K562 (cell line): Measurements from ENCODE around the gene IBA57. TPM values are rescaled to one million over a fixed set of nuclear protein-coding genes. Genes with fewer than 3 reads are reported as not detected.

ENCODE experiments used
- ATAC-seq: fragments of 200-7000 bp; cut with Tn5 transposase; 3 replicates; pipeline ENCODE4 v1.9.1; 2020; ENCODE audit warnings: moderate library complexity
- BruUV-seq: library from RNA; stranded (reverse); fragments of 400-500 nt; replicated peaks from 2 replicates; lab custom pipeline; 2021; lab: Mats Ljungman, UMichigan
- CTCF ChIA-PET: fragments of 300-600 bp; formaldehyde crosslinking; extraction: SDS; loops from one replicate; lab custom pipeline; 2021; ENCODE audit warnings: low intra/inter-chr PET ratio; lab: Yijun Ruan, JAX
- POLR2A ChIA-PET: fragments of 300-600, 350-650 bp; sonication (Branson Sonifier 250); formaldehyde crosslinking; extraction: SDS; loops from one replicate; lab custom pipeline; 2021; ENCODE audit warnings: antibody characterized with exemption, inconsistent platforms; lab: Yijun Ruan, JAX
- DNase-seq, 4 experiments: peaks; one replicate each; pipeline versions ENCODE4 v3.0.0 to v3.0.0-alpha.2; 2011 to 2018; ENCODE audit warnings: low spot score in 3 of 4, mixed read lengths in 3 of 4; ENCODE audit errors: extremely low read depth in 1 of 4
- FAIRE-seq: peaks from 2 replicates; lab custom pipeline; 2011; peaks lifted over from hg19 to GRCh38; lab: Jason Lieb, UNC
- H2AFZ ChIP-seq: 2 replicates; pipeline ENCODE4 v1.6.0; 2011; ENCODE audit warnings: low read depth, low read length, control low read depth, inconsistent platforms
- H3K27ac ChIP-seq: fragments of 200-600 bp; 3 replicates; pipeline ENCODE4 v1.8.0; 2011; ENCODE audit warnings: low read depth, mild to moderate bottlenecking, control low read depth, inconsistent platforms, low read length, moderate library complexity, mixed read lengths; ENCODE audit errors: extremely low read depth
- H3K27me3 ChIP-seq, 2 experiments: fragments of 300-600 bp in 1 of 2; 2 replicates in 1 of 2; 3 replicates in 1 of 2; pipeline versions ENCODE4 v1.6.0 to v1.8.0; 2011; ENCODE audit warnings: inconsistent platforms in 2 of 2, low read length in 2 of 2, mild to moderate bottlenecking in 1 of 2, mixed read lengths in 1 of 2, moderate library complexity in 1 of 2; ENCODE audit not compliant: control insufficient read depth in 2 of 2, insufficient read depth in 2 of 2
- H3K36me3 ChIP-seq: fragments of 300-600 bp; 3 replicates; pipeline ENCODE4 v1.8.0; 2011; ENCODE audit warnings: mild to moderate bottlenecking, low read length, inconsistent platforms; ENCODE audit not compliant: control insufficient read depth, insufficient read depth
- H3K4me1 ChIP-seq, 2 experiments: fragments of 200-600 bp in 1 of 2; replicated peaks in 1 of 2; 2 replicates in 1 of 2; 3 replicates in 1 of 2; pipeline versions ENCODE4 v1.5.1 to v1.8.0; 2011; ENCODE audit warnings: inconsistent platforms in 2 of 2, low read length in 2 of 2, mild to moderate bottlenecking in 1 of 2, mixed read lengths in 1 of 2, moderate library complexity in 1 of 2; ENCODE audit not compliant: control insufficient read depth in 2 of 2, insufficient read depth in 2 of 2
- H3K4me2 ChIP-seq: 2 replicates; pipeline ENCODE4 v1.6.1; 2011; ENCODE audit warnings: low read length, control low read depth, inconsistent platforms, mixed read lengths; ENCODE audit not compliant: insufficient read depth
- H3K4me3 ChIP-seq: fragments of 200-600 bp; sonication (generic), shearing (Covaris generic); 2 replicates; pipeline ENCODE4 v1.5.1; 2016; ENCODE audit warnings: control low read depth, inconsistent platforms
- H3K79me2 ChIP-seq: fragments of 200-600 bp; 3 replicates; pipeline ENCODE4 v1.8.0; 2011; ENCODE audit warnings: low read length, inconsistent platforms; ENCODE audit not compliant: control insufficient read depth, insufficient read depth
- H3K9ac ChIP-seq, 2 experiments: 2 replicates each; pipeline versions ENCODE4 v1.6.0 to v1.6.1; 2011; ENCODE audit warnings: low read depth in 2 of 2, low read length in 2 of 2, control low read depth in 1 of 2, inconsistent platforms in 1 of 2, mild to moderate bottlenecking in 1 of 2, mixed read lengths in 1 of 2; ENCODE audit not compliant: insufficient read depth in 1 of 2
- H3K9me1 ChIP-seq: one replicate; pipeline ENCODE4 v1.6.0; 2011; ENCODE audit warnings: inconsistent platforms, mild to moderate bottlenecking, low read length, moderate library complexity; ENCODE audit not compliant: control insufficient read depth, insufficient read depth
- H3K9me3 ChIP-seq: replicated peaks from 2 replicates; pipeline ENCODE4 v1.5.1; 2011; ENCODE audit warnings: low read depth, low read length, inconsistent platforms; ENCODE audit not compliant: control insufficient read depth, insufficient read depth
- H4K20me1 ChIP-seq: replicated peaks from 2 replicates; pipeline ENCODE4 v1.6.1; 2011; ENCODE audit warnings: low read length, inconsistent platforms, mixed read lengths; ENCODE audit not compliant: control insufficient read depth, insufficient read depth
- CEBPG ChIP-seq, 3 experiments: fragments of 200-800 bp in 1 of 3; sonication (Bioruptor generic) in 1 of 3; sonication (generic) in 1 of 3; formaldehyde crosslinking in 1 of 3; IDR thresholded peaks in 2 of 3; conservative IDR thresholded peaks in 1 of 3; 2 replicates each; pipeline versions ENCODE4 v1.6.1 to v1.8.0; 2016 to 2022; ENCODE audit warnings: missing compliant biosample characterization in 2 of 3, missing genetic modification characterization in 2 of 3, mild to moderate bottlenecking in 1 of 3, missing genetic modification reagents in 1 of 3
- FOXJ3 ChIP-seq: sonication (generic); formaldehyde crosslinking; IDR thresholded peaks from 2 replicates; pipeline ENCODE4 v1.4.0; 2020; ENCODE audit warnings: mild to moderate bottlenecking, missing genetic modification reagents
- MAFF ChIP-seq: IDR thresholded peaks from 2 replicates; pipeline ENCODE4 v1.6.1; 2012; ENCODE audit warnings: low read length, improper control_type of control experiment
- MCM3 ChIP-seq: fragments of 450-650 bp; IDR thresholded peaks from 2 replicates; pipeline ENCODE4 v1.6.1; 2016
- NR2C1 ChIP-seq, 2 experiments: fragments of 450-650 bp; IDR thresholded peaks; 2 replicates each; pipeline ENCODE4 v1.6.1; 2017; ENCODE audit warnings: mild to moderate bottlenecking in 2 of 2, antibody characterized with exemption in 1 of 2, inconsistent platforms in 1 of 2, missing compliant biosample characterization in 1 of 2, missing genetic modification characterization in 1 of 2
- NUFIP1 ChIP-seq: fragments of 450-650 bp; IDR thresholded peaks from 2 replicates; pipeline ENCODE4 v1.6.1; 2018; ENCODE audit not compliant: partially characterized antibody
- PCBP2 ChIP-seq: fragments of 200-400 bp; formaldehyde crosslinking; IDR thresholded peaks from 2 replicates; pipeline ENCODE4 v1.6.1; 2018; ENCODE audit warnings: low read length, low read depth, mild to moderate bottlenecking, moderate library complexity; ENCODE audit not compliant: poor library complexity, severe bottlenecking
- SLC30A9 ChIP-seq: fragments of 250-450 bp; sonication (Bioruptor Pico); IDR thresholded peaks from 2 replicates; pipeline ENCODE4 v1.8.0; 2022; ENCODE audit warnings: mild to moderate bottlenecking, moderate library complexity
- YBX1 ChIP-seq: fragments of 450-650 bp; IDR thresholded peaks from 2 replicates; pipeline ENCODE4 v1.7.1; 2016; ENCODE audit warnings: mild to moderate bottlenecking
- ZFPM2 ChIP-seq: fragments of 250-450 bp; sonication (Bioruptor Pico); IDR thresholded peaks from 2 replicates; pipeline ENCODE4 v1.5.1; 2022; ENCODE audit warnings: mild to moderate bottlenecking
- ZNF274 ChIP-seq: IDR thresholded peaks from 2 replicates; pipeline ENCODE4 v1.6.1; 2011; ENCODE audit warnings: low read depth, mild to moderate bottlenecking, low read length, moderate library complexity, borderline replicate concordance
- ZNF561 ChIP-seq: fragments of 450-650 bp; formaldehyde crosslinking; conservative IDR thresholded peaks from 2 replicates; pipeline ENCODE4 v1.4.0; 2020; ENCODE audit warnings: mild to moderate bottlenecking, moderate library complexity
- WGBS: fragments of 100-300 bp; shearing (Covaris generic); methylation state at CpG from one replicate; pipeline ENCODE4 v1.1.6; 2016; ENCODE audit warnings: low coverage, mixed read lengths; ENCODE audit not compliant: insufficient coverage; ENCODE audit errors: missing lambda C conversion rate; 5-methylcytosine and 5-hydroxymethylcytosine counted together
- in situ Hi-C: fragments of 300-500 bp; cut with MboI; formaldehyde crosslinking; loops from 4 replicates; pipeline ENCODE4 v1.15.0; 2018; ENCODE audit warnings: inconsistent platforms, mixed read lengths
- intact Hi-C: fragments of 100-400 bp; cut with micrococcal nuclease; formaldehyde crosslinking; loops from 2 replicates; pipeline ENCODE4 v1.14.2; 2022
- polyA plus RNA-seq, 8 experiments: library from polyadenylated mRNA; depleted of rRNA in 4 of 8; stranded (reverse) in 5 of 8; unstranded in 3 of 8; fragments of >200 nt; fragmentation: Nextera tagmentation in 2 of 8; fragmentation: Illumina TruSeq in 1 of 8; extraction: Ambion mirVana in 2 of 8; extraction: Trizol in 1 of 8; gene quantifications; 2 replicates each; pipeline versions ENCODE4 v1.2.1 to v1.2.3, GENCODE V29; 2011 to 2014; ENCODE audit warnings: inconsistent platforms in 1 of 8, missing spikeins in 1 of 8
- total RNA-seq, 7 experiments: library from RNA; depleted of rRNA in 6 of 7; stranded (reverse); fragments of >200 nt in 6 of 7; fragmentation: Illumina TruSeq in 2 of 7; extraction: Trizol in 2 of 7; gene quantifications; 2 replicates each; pipeline versions ENCODE4 v1.2.1 to v1.2.3, GENCODE V29; 2011 to 2021; ENCODE audit warnings: low replicate concordance in 1 of 7

The IBA57 gene
- total and polyA plus RNA-seq, 9 of the 15 experiments (the other 6 are each of a cell fraction or from before 2014, with no cell fraction given): 0.77 to 15.5 (median 2.7) TPM

DNA sequence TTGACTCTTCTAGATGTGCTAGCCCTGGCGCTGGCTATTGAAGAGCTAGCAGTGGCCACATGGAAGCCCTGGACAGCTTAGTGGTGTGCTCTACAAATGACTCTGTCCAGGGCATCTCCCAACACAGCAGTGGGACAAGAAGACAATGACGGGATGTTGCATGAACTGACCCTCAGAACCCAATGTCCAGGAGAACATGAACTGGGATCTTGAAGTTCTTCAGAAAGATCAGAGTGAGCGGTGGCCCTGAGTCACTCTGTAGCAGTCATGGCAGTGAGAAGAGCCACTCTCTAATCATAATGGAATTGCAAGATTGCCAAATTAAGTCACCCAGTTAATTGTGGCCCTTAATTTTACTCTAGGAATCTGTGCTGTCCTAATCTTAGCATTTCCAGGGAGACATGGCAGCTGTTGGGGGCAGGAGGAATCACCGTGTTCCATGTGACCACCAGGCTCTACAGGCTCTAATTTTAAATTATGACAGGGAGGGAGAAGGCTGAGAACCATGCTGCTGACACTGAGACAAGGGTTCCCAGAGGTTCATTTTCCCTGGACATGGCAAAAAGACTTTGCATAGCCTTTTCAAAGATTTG, 32.0 kb downstream of the IBA57 start:
- no peak overlapping the region for H3K9ac ChIP-seq
- H2AFZ ChIP-seq: no peak overlapping the region
- H3K4me1 ChIP-seq: peaks cover 0 to 4% of the 10 kb centered on the region in 2 experiments; a peak in 2 of 5 replicates
- WGBS: 11% methylated on average over 4 of the region's 4 CpGs
- peaks cover 0 to 6% of the 10 kb centered on the region in 2 experiments; a peak in 1 of 5 replicates for H3K27me3 ChIP-seq
- POLR2A ChIA-PET: interaction anchor here (0.6 kb wide), 1 partner anchor 183 kb away, joined by 3 read pairs; no protein-coding TSS in a partner anchor
- no peak overlapping the region for H3K27ac ChIP-seq
- intact Hi-C loops (no loop called here), in situ Hi-C loops (no loop called here)
- no peak overlapping the region for H3K4me3 ChIP-seq
- no peaks in the 10 kb centered on the region for H3K9me1 ChIP-seq
- no peaks in the 10 kb centered on the region for H4K20me1 ChIP-seq
- H3K36me3 ChIP-seq: no peaks in the 10 kb centered on the region
- H3K9me3 ChIP-seq: peaks cover 9% of the 10 kb centered on the region
- no peak overlapping the region for H3K4me2 ChIP-seq
- no peak for TF ChIP-seq MCM3
- TF ChIP-seq ZNF274: no peak
- no peak for TF ChIP-seq PCBP2
- no peak for TF ChIP-seq ZNF561
- TF ChIP-seq SLC30A9 (CRISPR knock-in tag): no peak
- TF ChIP-seq YBX1: no peak
- no peak for TF ChIP-seq ZFPM2 (CRISPR knock-in tag)
- no peak for TF ChIP-seq NUFIP1
- no peak for TF ChIP-seq FOXJ3 (CRISPR knock-in tag)
- no peak for TF ChIP-seq MAFF
- TF ChIP-seq CEBPG (CRISPR knock-in tag; IDR thresholded peaks at IDR 0.05): no peak
- no peak for TF ChIP-seq CEBPG (tag; conservative IDR thresholded peaks at IDR 0.05 in 1 of 2, IDR thresholded peaks at IDR 0.05 in 1 of 2)
- TF ChIP-seq NR2C1 (IDR thresholded peaks at IDR 0.05): no peak
- no peak for TF ChIP-seq NR2C1 (tag; IDR thresholded peaks at IDR 0.05)
- FAIRE-seq: no peak
- BruUV-seq: no TSS peak
- H3K79me2 ChIP-seq: no peaks in the 10 kb centered on the region
- DNase-seq: no peak
- CTCF ChIA-PET: no interaction called here
- ATAC-seq: no peak
